Measurements from ENCODE around the gene GCFC2. TPM values are rescaled to one million over a fixed set of nuclear protein-coding genes. Genes with fewer than 3 reads are reported as not detected.

The GCFC2 gene
- total and polyA plus RNA-seq, 12 donors: 7.7 to 23.0 (median 12.8) TPM

DNA sequence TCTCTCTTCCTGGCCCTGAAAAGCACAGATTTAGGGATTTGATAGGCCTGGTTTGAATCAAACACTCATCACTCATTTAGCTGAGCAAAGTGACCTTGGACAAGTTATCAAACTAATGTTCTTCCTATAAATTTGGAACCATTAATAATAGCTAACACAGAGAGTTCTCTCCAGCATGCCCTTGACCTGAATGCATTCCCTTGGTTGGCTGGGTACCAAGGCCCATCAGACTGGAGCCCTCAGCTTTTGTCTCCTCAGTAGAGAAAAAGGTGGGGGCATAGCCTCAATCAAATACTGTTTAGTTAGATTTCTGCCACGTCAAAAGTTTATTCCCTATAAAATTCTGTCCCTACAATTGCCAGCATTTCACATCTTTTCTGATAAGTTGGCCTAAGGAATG is 77.9 kb downstream of the GCFC2 start:
- peaks cover 0 to 5% (median 0%) of the 10 kb centered on the region in 7 donors for H3K27me3 ChIP-seq
- peak overlapping the region in 3 of 10 donors; percentile 6 to 16 (median 15) for H3K27ac ChIP-seq
- no peaks in the 10 kb centered on the region for H3K36me3 ChIP-seq
- H3K4me3 ChIP-seq: no peak overlapping the region
- TF ChIP-seq, protein P1, sequence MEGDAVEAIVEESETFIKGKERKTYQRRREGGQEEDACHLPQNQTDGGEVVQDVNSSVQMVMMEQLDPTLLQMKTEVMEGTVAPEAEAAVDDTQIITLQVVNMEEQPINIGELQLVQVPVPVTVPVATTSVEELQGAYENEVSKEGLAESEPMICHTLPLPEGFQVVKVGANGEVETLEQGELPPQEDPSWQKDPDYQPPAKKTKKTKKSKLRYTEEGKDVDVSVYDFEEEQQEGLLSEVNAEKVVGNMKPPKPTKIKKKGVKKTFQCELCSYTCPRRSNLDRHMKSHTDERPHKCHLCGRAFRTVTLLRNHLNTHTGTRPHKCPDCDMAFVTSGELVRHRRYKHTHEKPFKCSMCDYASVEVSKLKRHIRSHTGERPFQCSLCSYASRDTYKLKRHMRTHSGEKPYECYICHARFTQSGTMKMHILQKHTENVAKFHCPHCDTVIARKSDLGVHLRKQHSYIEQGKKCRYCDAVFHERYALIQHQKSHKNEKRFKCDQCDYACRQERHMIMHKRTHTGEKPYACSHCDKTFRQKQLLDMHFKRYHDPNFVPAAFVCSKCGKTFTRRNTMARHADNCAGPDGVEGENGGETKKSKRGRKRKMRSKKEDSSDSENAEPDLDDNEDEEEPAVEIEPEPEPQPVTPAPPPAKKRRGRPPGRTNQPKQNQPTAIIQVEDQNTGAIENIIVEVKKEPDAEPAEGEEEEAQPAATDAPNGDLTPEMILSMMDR (IDR thresholded peaks at IDR 0.05): no peak
- peaks cover 0 to 25% (median 0%) of the 10 kb centered on the region in 9 donors for H3K4me1 ChIP-seq
- 53 to 60% methylated on average over 1 of the region's 1 CpG for WGBS, 2 donors
- DNase-seq (no peak), ATAC-seq (peak in 5 of 8 donors; percentile 24 to 72 (median 63))
- intact Hi-C loops (cut with DNase I): loop anchor here in 2 of 10 donors (5.0 kb wide), 2 partner anchors 171 to 1791 kb away; no protein-coding TSS in a partner anchor
- no peaks in the 10 kb centered on the region for H3K9me3 ChIP-seq

DNA sequence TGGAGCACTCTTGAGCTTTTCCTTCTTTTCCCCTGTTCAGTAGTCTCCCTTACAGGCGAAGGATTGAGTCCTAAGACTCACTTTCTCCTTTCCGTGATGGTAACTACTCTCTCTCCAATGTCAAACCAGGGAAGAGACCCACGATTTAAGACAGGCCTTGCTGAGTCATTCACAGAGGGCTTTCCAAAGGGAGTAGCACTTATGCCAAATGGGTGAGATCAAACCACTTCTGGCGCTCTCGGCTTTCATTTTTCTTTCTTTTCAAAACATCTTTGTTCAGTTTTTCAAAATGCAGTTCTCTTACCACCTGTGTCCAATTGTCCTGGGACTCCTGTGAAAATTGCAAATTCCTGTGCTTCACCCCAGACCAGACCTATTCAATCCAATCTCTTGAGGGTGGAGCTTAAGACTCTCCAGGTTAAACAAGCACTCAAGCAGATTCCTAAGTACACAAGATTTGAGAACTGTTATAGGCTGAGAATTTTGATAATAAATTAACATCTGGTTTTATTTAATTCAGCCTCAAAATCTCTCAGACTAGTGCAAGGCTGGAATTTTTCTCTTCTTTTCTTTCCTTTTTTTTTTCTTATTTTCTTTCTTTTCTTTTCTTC is 78.5 kb downstream of the GCFC2 start:
- Histone ChIP-seq H3K9me3 (no peaks in the 10 kb centered on the region), H3K27ac (peak overlapping the region in 2 of 10 donors; percentile 6 to 15), H3K4me3 (no peak overlapping the region), H3K36me3 (no peaks in the 10 kb centered on the region), H3K4me1 (peaks cover 0 to 25% (median 0%) of the 10 kb centered on the region in 9 donors), H3K27me3 (peaks cover 0 to under 1% (median 0%) of the 10 kb centered on the region in 7 donors)
- ATAC-seq (peak in 2 of 8 donors; percentile 65 to 68), DNase-seq (no peak)
- 64 to 70% methylated on average over 5 of the region's 5 CpGs for WGBS, 2 donors
- intact Hi-C loops (cut with DNase I): loop anchor here in 2 of 10 donors (5.0 kb wide), 2 partner anchors 170 to 1790 kb away; no protein-coding TSS in a partner anchor
- TF ChIP-seq, protein P1 (IDR thresholded peaks at IDR 0.05): no peak

DNA sequence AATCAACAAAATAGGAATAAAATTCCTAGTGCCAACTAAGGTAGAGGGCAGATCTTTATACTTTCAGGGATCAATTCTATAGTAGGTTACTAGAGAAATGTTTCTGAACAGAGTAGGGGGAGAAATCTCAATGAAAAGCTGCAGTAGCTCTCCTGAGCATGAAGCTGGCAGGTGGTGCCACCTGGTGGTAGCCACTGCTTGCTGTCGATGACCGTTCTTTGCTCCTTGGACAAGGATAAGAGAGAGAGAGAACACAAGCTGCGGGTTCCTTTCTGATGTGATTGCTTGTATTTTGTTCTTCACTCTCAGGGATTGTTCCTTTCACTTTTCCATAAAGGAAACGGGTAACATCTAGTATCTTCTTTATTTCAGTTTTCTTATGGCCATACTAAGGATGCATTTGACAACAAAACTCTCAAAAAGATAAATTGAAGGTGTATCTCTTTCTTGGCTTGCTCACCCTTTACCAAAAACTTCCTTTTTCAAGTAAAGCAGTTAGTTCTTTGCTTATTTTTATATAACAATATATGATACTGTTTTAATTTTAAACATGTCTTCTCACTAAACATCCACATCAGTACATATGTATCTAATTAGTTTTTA is 82.7 kb downstream of the GCFC2 start:
- H3K4me1 ChIP-seq: peaks cover 0 to 14% (median 0%) of the 10 kb centered on the region in 9 donors
- no peaks in the 10 kb centered on the region for H3K36me3 ChIP-seq
- intact Hi-C loops (cut with DNase I): loop anchor here in 5 of 10 donors (5.0 to 10.0 kb wide), 3 partner anchors 166 to 713 kb away; no protein-coding TSS in a partner anchor
- no peak overlapping the region for H3K4me3 ChIP-seq
- peak; percentile 56 to 62 for DNase-seq
- H3K27ac ChIP-seq: no peak overlapping the region
- peaks cover 0 to 15% (median 0%) of the 10 kb centered on the region in 7 donors for H3K27me3 ChIP-seq
- H3K9me3 ChIP-seq: no peaks in the 10 kb centered on the region
- TF ChIP-seq, protein P1 (IDR thresholded peaks at IDR 0.05): peak; percentile 65 to 94 (median 92)
- 0% methylated on average over 4 of the region's 4 CpGs for WGBS, 2 donors
- peak in 4 of 8 donors; percentile 65 to 80 (median 71) for ATAC-seq

DNA sequence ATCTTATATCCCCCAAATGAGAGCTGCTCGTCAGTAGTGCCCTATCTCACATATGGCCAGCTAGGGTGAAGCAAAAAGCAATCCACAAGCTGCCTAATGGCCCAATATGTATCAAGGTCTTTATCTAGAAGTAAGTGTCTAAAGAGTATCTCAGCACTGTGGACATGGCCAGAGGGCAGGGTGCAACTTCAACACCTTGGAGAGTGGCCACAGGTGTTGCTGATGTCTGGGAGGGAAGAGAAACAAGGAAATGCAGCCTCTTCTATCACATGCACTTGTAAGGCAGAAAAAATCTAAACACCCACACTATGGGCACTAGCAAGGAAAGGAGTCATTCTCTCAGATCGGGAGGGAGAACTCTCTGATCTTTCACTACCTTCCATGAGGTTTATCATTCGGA is 87.8 kb downstream of the GCFC2 start:
- intact Hi-C loops (cut with DNase I): loop anchor here in 2 of 10 donors (10.0 kb wide), 2 partner anchors 698 to 708 kb away; no protein-coding TSS in a partner anchor
- Histone ChIP-seq H3K4me1 (no peaks in the 10 kb centered on the region), H3K27ac (no peak overlapping the region), H3K4me3 (no peak overlapping the region), H3K9me3 (no peaks in the 10 kb centered on the region), H3K27me3 (peaks cover 0 to 18% (median 0%) of the 10 kb centered on the region in 7 donors), H3K36me3 (no peaks in the 10 kb centered on the region)
- DNase-seq (no peak), ATAC-seq (no peak)
- TF ChIP-seq, protein P1 (IDR thresholded peaks at IDR 0.05): no peak
- WGBS, 2 donors: 69 to 81% methylated on average over 3 of the region's 3 CpGs
